ENCODE results near the gene TTC28.
A peak's percentile ranks its signal among the peaks of the same experiment; 100 is the strongest.

The TTC28 gene

DNA sequence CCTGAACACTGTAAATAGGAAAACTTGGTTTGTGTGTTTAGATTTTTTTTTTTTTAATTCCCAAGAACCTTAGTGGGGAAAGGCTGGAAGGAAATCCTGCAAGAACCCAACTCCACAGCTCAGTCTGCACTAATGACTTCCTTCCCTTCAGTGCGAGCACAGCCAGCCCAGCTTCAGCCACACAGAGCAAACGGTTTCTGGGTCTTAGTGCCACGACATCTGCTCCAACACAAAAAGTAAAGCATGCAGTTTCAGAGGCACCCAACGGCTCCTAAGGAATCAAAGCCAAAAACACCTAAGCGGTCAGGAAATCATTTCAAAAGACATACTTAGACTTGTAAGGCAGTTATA lies 236.1 kb downstream of the TTC28 start:
- Histone ChIP-seq H3K27me3 (ENCODE audit: control insufficient read depth, insufficient read depth, low read length) (no peaks in the 10 kb centered on the region), H3K4me3 (ENCODE audit: low read depth, low read length) (peak overlapping the region; percentile 58), H3K36me3 (ENCODE audit: control insufficient read depth, insufficient read depth, low read length) (no peaks in the 10 kb centered on the region), H3K9ac (ENCODE audit: low read depth, low read length) (peak overlapping the region; percentile 73), H3K4me1 (ENCODE audit: control insufficient read depth, insufficient read depth, low read length) (peaks cover 3% of the 10 kb centered on the region), H3K9me3 (ENCODE audit: control insufficient read depth, insufficient read depth, low read length) (no peaks in the 10 kb centered on the region)

DNA sequence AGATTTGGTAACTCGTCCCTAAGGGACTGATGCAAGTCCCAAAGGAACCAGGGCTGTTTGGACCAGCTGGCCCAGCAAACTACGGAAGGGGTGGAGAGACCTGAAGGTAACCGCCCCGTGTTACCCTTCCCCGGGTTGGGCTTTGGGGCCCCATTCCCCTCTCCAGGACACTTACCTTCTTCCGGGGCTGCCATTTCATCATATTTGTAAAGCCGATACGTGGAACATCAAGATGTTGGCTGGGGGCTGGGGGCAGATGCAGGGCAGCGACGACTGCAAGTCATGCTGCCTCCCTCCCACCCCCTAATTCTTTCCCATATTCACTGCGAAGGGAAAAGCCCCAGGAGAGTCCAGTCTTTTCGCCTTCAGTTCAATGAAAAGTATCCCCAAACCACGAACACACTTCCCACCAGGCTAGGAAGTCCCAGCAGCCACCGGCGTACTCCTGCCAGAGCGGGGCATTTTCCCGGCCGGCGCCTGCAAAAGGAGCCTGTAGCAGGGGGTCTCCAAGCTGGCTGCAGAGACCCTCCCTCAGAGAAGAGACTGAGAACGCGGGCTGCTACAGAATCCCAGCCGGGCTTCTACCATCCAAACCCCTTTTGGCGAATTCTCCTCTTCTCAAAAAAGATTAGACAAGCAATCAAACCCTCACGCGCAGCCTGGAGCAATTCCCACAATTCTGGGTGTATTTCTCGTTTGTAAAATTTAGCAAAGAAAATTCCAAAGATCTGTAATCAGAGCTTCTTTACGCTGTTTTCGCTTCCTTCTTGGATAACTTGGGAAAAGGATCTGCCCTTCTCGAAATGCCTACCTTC lies 236.7 kb downstream of the TTC28 start:
- Histone ChIP-seq H3K4me1 (ENCODE audit: control insufficient read depth, insufficient read depth, low read length) (peaks cover 3% of the 10 kb centered on the region), H3K4me3 (ENCODE audit: low read depth, low read length) (peak overlapping the region; percentile 58), H3K36me3 (ENCODE audit: control insufficient read depth, insufficient read depth, low read length) (no peaks in the 10 kb centered on the region), H3K27me3 (ENCODE audit: control insufficient read depth, insufficient read depth, low read length) (no peaks in the 10 kb centered on the region), H3K9me3 (ENCODE audit: control insufficient read depth, insufficient read depth, low read length) (no peaks in the 10 kb centered on the region), H3K9ac (ENCODE audit: low read depth, low read length) (peak overlapping the region; percentile 73)

- H3K36me3 ChIP-seq (ENCODE audit: control insufficient read depth, insufficient read depth, low read length), result no peaks in the 10 kb centered on the region
- peak overlapping the region; percentile 58 for H3K4me3 ChIP-seq (ENCODE audit: low read depth, low read length)
- H3K9me3 ChIP-seq (ENCODE audit: control insufficient read depth, insufficient read depth, low read length), result no peaks in the 10 kb centered on the region
- H3K9ac ChIP-seq (ENCODE audit: low read depth, low read length), result peak overlapping the region; percentile 73
- peaks cover 3% of the 10 kb centered on the region for H3K4me1 ChIP-seq (ENCODE audit: control insufficient read depth, insufficient read depth, low read length)
- H3K27me3 ChIP-seq (ENCODE audit: control insufficient read depth, insufficient read depth, low read length), result no peaks in the 10 kb centered on the region
Measured at GRCh38 chr22:28442264-28442710, 237.4 kb downstream of the TTC28 start.

GRCh38 chr22:28441720-28442263 lies 237.8 kb downstream of the TTC28 start:
- peak overlapping the region; percentile 70 for H3K9ac ChIP-seq (ENCODE audit: low read depth, low read length)
- H3K4me1 ChIP-seq (ENCODE audit: control insufficient read depth, insufficient read depth, low read length), result peaks cover 3% of the 10 kb centered on the region
- no peaks in the 10 kb centered on the region for H3K27me3 ChIP-seq (ENCODE audit: control insufficient read depth, insufficient read depth, low read length)
- H3K9me3 ChIP-seq (ENCODE audit: control insufficient read depth, insufficient read depth, low read length), result no peaks in the 10 kb centered on the region
- H3K4me3 ChIP-seq (ENCODE audit: low read depth, low read length), result peak overlapping the region; percentile 58
- no peaks in the 10 kb centered on the region for H3K36me3 ChIP-seq (ENCODE audit: control insufficient read depth, insufficient read depth, low read length)

- Histone ChIP-seq H3K4me3 (ENCODE audit: low read depth, low read length) (no peak overlapping the region), H3K9ac (ENCODE audit: low read depth, low read length) (no peak overlapping the region), H3K9me3 (ENCODE audit: control insufficient read depth, insufficient read depth, low read length) (no peaks in the 10 kb centered on the region), H3K27me3 (ENCODE audit: control insufficient read depth, insufficient read depth, low read length) (no peaks in the 10 kb centered on the region), H3K4me1 (ENCODE audit: control insufficient read depth, insufficient read depth, low read length) (peaks cover 3% of the 10 kb centered on the region), H3K36me3 (ENCODE audit: control insufficient read depth, insufficient read depth, low read length) (no peaks in the 10 kb centered on the region)
Measured at GRCh38 chr22:28440592-28441390, 238.8 kb downstream of the TTC28 start.

- Histone ChIP-seq H3K9me3 (ENCODE audit: control insufficient read depth, insufficient read depth, low read length) (no peaks in the 10 kb centered on the region), H3K9ac (ENCODE audit: low read depth, low read length) (no peak overlapping the region), H3K27me3 (ENCODE audit: control insufficient read depth, insufficient read depth, low read length) (no peaks in the 10 kb centered on the region), H3K4me3 (ENCODE audit: low read depth, low read length) (no peak overlapping the region), H3K36me3 (ENCODE audit: control insufficient read depth, insufficient read depth, low read length) (no peaks in the 10 kb centered on the region), H3K4me1 (ENCODE audit: control insufficient read depth, insufficient read depth, low read length) (peaks cover 3% of the 10 kb centered on the region)
Measured at GRCh38 chr22:28438183-28438768, 241.4 kb downstream of the TTC28 start.

DNA sequence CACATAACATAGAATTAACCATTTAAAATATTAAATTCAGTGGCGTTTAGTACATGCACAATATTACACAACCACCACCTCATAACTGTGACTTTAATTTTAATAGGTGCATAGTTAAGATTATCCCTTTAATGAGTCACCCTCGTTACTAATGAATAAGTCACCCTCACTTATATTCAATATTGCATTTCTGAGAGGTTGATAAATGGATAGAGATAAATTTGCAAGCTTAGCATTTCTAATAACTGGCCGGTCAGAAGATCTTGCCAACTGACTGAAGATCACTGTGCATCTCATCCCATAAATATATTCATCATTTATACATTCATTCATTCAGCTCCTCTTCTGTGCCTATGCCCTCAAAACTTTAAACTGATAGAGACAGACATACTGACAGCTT lies 243.7 kb downstream of the TTC28 start:
- H3K9me3 ChIP-seq (ENCODE audit: control insufficient read depth, insufficient read depth, low read length), result no peaks in the 10 kb centered on the region
- H3K4me1 ChIP-seq (ENCODE audit: control insufficient read depth, insufficient read depth, low read length), result no peaks in the 10 kb centered on the region
- H3K9ac ChIP-seq (ENCODE audit: low read depth, low read length), result no peak overlapping the region

DNA sequence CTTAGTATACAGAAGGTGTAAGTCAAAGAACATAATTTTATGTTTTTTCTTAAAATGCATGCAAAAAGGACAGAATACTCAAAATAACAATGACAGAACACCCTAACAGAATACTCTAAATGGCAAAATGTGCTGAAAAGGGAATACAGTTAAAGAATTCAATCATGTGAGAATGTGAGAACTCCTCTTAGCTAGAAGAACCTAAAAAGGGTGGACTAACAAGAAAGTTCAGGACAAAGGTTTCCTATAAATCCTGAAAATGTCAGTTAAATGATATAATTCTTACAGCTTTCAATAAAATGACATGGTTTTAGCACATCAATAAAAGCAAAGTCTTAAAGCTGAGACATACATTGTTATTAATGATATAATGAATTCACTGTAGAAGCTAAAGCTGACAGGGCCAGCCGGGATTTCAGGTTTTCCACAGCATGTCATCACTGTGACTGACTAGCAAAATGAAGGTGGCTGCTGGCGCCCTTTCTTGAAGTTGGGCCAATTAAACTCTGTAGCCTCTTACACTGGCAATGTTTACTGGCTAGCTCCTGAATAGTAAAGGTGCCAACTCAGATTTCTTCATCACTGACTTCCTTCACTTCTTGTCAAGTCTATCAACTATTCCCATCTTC lies 244.4 kb downstream of the TTC28 start:
- Histone ChIP-seq H3K9me3 (ENCODE audit: control insufficient read depth, insufficient read depth, low read length) (no peaks in the 10 kb centered on the region), H3K9ac (ENCODE audit: low read depth, low read length) (no peak overlapping the region), H3K4me3 (ENCODE audit: low read depth, low read length) (no peak overlapping the region), H3K4me1 (ENCODE audit: control insufficient read depth, insufficient read depth, low read length) (no peaks in the 10 kb centered on the region), H3K27me3 (ENCODE audit: control insufficient read depth, insufficient read depth, low read length) (no peaks in the 10 kb centered on the region), H3K36me3 (ENCODE audit: control insufficient read depth, insufficient read depth, low read length) (no peaks in the 10 kb centered on the region)

More for the DNA sequence above, 243.7 kb downstream of the TTC28 start:
- H3K27me3 ChIP-seq (ENCODE audit: control insufficient read depth, insufficient read depth, low read length), result no peaks in the 10 kb centered on the region
- H3K36me3 ChIP-seq (ENCODE audit: control insufficient read depth, insufficient read depth, low read length), result no peaks in the 10 kb centered on the region
- H3K4me3 ChIP-seq (ENCODE audit: low read depth, low read length), result no peak overlapping the region

DNA sequence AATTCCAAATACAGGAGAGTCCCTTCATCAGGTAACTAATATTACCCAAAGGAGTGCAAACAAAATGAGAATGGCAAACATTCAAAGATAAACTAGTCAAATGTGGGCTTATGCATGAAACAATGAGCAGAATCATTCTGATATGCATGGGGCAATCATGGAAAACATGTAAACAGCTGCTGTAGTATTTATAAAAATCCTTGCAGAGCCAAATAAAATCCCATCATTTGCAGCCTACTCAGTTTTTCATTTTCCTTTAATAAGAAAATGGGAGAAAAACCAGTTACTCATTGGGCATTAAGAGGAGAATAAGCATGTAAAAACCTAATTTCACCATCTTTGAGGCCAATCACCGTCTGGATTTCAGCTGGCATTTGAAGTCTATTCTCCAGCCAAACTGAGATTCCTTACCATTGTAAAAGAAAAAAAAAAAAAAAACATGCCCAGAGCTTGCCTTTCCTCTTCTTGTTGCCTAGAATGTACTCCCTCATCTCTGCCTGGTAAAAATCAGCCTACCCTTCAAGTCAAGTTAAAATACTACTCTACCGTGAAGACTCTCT lies 249.1 kb downstream of the TTC28 start:
- H3K4me3 ChIP-seq (ENCODE audit: low read depth, low read length), result no peak overlapping the region
- no peaks in the 10 kb centered on the region for H3K27me3 ChIP-seq (ENCODE audit: control insufficient read depth, insufficient read depth, low read length)
- no peaks in the 10 kb centered on the region for H3K9me3 ChIP-seq (ENCODE audit: control insufficient read depth, insufficient read depth, low read length)
- no peaks in the 10 kb centered on the region for H3K4me1 ChIP-seq (ENCODE audit: control insufficient read depth, insufficient read depth, low read length)
- H3K9ac ChIP-seq (ENCODE audit: low read depth, low read length), result no peak overlapping the region
- no peaks in the 10 kb centered on the region for H3K36me3 ChIP-seq (ENCODE audit: control insufficient read depth, insufficient read depth, low read length)

GRCh38 chr22:28429711-28430110 lies 249.9 kb downstream of the TTC28 start:
- H3K27me3 ChIP-seq (ENCODE audit: control insufficient read depth, insufficient read depth, low read length), result no peaks in the 10 kb centered on the region
- no peak overlapping the region for H3K9ac ChIP-seq (ENCODE audit: low read depth, low read length)
- H3K4me3 ChIP-seq (ENCODE audit: low read depth, low read length), result no peak overlapping the region
- no peaks in the 10 kb centered on the region for H3K36me3 ChIP-seq (ENCODE audit: control insufficient read depth, insufficient read depth, low read length)
- H3K4me1 ChIP-seq (ENCODE audit: control insufficient read depth, insufficient read depth, low read length), result peaks cover 6% of the 10 kb centered on the region
- no peaks in the 10 kb centered on the region for H3K9me3 ChIP-seq (ENCODE audit: control insufficient read depth, insufficient read depth, low read length)

- Histone ChIP-seq H3K36me3 (ENCODE audit: control insufficient read depth, insufficient read depth, low read length) (no peaks in the 10 kb centered on the region), H3K9me3 (ENCODE audit: control insufficient read depth, insufficient read depth, low read length) (no peaks in the 10 kb centered on the region), H3K9ac (ENCODE audit: low read depth, low read length) (no peak overlapping the region), H3K27me3 (ENCODE audit: control insufficient read depth, insufficient read depth, low read length) (no peaks in the 10 kb centered on the region), H3K4me1 (ENCODE audit: control insufficient read depth, insufficient read depth, low read length) (peaks cover 7% of the 10 kb centered on the region), H3K4me3 (ENCODE audit: low read depth, low read length) (no peak overlapping the region)
Measured at GRCh38 chr22:28428271-28428670, 251.4 kb downstream of the TTC28 start.
